Subcutaneous adipose tissue (tissue), 4 donors: ENCODE results near the gene IGSF3. TPM values are rescaled to one million over a fixed set of nuclear protein-coding genes. Genes with fewer than 3 reads are reported as not detected.

ENCODE experiments used
- CTCF ChIP-seq: fragments of 450-650 bp; IDR thresholded peaks from one replicate; pipeline ENCODE4 v1.5.1; 2016; ENCODE audit warnings: low read depth, mild to moderate bottlenecking, control low read depth, antibody characterized with exemption, moderate library complexity
- total RNA-seq, 4 donors: library from RNA; depleted of rRNA; stranded (reverse); fragments of >200 nt; gene quantifications; one replicate each; pipeline ENCODE4 v1.1.0, GENCODE V29; 2016

The IGSF3 gene
- total RNA-seq, 4 donors from 2014 or later, result 1.5 to 2.2 (median 1.8) TPM

GRCh38 chr1:116581323-116581885 lies 86.1 kb downstream of the IGSF3 start:
- TF ChIP-seq CTCF, result no peak

DNA sequence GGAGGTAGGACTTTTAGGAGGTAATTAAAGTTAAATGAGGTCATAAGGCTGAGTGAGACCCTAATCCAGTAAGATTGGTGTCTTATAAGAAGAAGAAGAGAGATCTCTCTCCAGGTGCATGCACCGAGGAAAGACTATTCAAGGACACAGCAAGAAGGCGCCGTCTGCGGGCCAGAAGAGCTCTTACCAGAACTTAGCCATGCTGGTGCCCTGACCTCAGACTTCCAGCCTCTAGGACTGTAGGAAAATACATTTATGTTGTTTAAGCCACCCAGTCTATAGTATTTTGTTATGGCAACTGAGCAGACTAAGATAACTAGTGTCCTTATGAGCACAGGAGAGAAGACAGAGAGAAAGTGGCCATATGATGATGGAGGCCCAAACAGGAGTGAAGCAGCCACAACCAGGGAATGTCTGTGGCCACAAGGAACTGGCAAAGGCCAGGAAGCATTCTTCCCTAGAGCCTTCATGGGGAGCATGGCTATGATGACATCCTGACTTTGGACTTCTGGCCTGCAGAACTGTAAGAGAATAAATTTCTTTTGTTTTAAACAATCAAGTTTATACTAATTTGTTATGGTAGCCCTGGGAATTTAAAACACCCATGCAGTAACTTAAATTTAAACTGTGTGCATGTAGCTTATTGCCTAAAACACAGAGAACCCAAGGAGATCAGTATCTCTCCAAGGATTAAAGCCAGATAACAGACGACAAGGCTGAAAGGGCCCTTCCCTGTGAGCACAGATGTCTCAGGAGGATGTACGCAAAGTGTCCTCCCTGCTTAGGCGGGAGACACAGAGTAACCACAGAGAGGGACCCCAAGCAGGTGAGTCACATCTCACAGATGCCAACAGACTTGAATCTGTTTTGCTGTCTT lies 86.8 kb downstream of the IGSF3 start:
- TF ChIP-seq CTCF, result no peak

DNA sequence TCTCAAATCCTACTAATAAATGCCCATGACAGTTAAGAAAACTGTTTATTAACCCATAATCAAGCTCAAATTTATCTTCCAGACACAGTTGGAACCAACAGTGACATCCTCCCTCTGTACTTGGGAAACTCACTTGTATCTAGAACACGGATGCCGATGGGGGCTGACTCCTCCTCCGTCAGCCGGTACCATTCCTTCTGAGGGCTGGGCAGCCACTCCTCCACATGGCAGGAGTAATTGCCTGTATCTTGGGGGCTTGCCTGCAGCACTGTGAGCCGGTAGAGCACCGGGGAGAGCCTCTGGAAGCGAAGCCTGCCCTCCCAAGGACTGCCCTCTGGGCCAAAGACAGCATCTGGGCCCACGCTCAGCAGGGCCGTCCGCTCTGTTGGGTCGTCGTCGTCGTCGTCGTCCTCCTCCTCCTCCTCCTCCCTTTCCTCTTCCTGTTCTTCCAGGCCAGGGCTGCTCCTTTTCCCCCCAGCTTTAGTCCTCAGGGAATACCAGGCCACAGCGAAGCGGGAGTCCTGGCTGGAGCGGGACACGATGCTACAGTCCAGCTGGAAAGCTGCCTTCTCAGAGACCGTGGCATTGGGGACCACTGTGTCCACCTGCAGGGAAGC lies 88.2 kb downstream of the IGSF3 start:
- TF ChIP-seq CTCF, result no peak

GRCh38 chr1:116578581-116578980 lies 89.0 kb downstream of the IGSF3 start:
- no peak for TF ChIP-seq CTCF

GRCh38 chr1:116577759-116578314 lies 89.7 kb downstream of the IGSF3 start:
- TF ChIP-seq CTCF, result no peak

GRCh38 chr1:116574581-116575291 lies 92.8 kb downstream of the IGSF3 start:
- no peak for TF ChIP-seq CTCF
